ENCODE results near the gene B4GALT3. TPM values are rescaled to one million over a fixed set of nuclear protein-coding genes. Genes with fewer than 3 reads are reported as not detected.

Gene B4GALT3
- total and polyA plus RNA-seq, 9 of the 15 experiments (the other 6 are each of a cell fraction or from before 2014, with no cell fraction given): 31.2 to 103 (median 46.1) TPM

DNA sequence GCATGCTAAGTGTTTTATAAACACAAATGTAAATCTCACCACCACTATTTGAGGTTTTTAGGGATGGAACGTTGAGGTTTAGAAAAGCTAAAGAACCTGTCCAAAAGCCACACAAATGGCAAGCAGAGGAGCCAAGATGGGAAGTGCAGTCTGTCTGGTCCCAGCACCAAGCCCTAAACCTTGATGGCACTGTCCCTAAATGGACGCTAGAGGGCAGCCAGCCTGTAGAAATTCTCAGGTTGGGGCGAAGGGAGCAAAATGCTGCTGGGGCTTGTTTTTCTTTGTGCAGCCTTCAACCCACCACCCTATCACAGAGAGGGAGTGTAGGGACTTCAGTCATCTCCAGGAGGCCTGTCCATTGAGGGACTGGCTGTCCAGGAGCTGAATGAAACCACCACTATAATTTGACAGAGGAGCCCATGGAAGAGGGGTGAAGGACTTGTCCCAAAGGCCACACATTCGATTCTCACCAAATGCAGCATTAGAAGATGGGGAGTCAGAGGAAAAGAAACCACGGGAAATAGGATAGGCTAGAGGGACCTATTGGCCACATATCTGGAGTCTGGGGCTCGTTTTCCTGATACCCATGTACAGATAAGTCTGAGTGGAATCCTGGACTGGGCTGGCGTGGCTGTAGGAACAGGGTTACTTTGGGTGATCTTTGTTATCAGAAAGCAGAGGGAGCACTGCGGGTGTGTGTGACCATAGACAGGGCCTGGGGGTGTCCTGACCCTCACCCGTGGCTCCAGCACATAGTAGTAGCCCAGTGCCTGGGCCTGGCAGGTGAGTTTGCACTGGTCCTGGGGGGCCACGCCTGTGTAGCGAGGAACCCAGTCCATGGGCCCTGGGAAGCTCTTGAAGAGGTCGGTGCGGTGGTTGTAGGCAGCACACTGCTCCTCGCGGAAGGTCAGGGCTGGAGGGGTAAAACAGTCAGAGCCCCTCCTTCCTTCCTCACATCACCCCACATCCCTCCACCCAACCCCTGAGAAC, 15.5 kb upstream of the B4GALT3 start (continued):
- no peak for TF ChIP-seq RBM34 (IDR thresholded peaks at IDR 0.05; ENCODE audit: borderline replicate concordance, insufficient read depth, low read length)
- TF ChIP-seq NR1H2 (CRISPR knock-in tag; IDR thresholded peaks at IDR 0.05): no peak
- TF ChIP-seq, protein P1, sequence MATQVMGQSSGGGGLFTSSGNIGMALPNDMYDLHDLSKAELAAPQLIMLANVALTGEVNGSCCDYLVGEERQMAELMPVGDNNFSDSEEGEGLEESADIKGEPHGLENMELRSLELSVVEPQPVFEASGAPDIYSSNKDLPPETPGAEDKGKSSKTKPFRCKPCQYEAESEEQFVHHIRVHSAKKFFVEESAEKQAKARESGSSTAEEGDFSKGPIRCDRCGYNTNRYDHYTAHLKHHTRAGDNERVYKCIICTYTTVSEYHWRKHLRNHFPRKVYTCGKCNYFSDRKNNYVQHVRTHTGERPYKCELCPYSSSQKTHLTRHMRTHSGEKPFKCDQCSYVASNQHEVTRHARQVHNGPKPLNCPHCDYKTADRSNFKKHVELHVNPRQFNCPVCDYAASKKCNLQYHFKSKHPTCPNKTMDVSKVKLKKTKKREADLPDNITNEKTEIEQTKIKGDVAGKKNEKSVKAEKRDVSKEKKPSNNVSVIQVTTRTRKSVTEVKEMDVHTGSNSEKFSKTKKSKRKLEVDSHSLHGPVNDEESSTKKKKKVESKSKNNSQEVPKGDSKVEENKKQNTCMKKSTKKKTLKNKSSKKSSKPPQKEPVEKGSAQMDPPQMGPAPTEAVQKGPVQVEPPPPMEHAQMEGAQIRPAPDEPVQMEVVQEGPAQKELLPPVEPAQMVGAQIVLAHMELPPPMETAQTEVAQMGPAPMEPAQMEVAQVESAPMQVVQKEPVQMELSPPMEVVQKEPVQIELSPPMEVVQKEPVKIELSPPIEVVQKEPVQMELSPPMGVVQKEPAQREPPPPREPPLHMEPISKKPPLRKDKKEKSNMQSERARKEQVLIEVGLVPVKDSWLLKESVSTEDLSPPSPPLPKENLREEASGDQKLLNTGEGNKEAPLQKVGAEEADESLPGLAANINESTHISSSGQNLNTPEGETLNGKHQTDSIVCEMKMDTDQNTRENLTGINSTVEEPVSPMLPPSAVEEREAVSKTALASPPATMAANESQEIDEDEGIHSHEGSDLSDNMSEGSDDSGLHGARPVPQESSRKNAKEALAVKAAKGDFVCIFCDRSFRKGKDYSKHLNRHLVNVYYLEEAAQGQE (IDR thresholded peaks at IDR 0.05; ENCODE audit: borderline replicate concordance): peak; percentile 69; the same call in 1 of the 2 replicates
- TF ChIP-seq, protein P1 (CRISPR knock-in tag; IDR thresholded peaks at IDR 0.05; ENCODE audit: low read depth): no peak
- TF ChIP-seq RCOR1 (IDR thresholded peaks at IDR 0.05; ENCODE audit: borderline replicate concordance in 1 of 2, low read depth in 2 of 2, low read length in 2 of 2): peak in 1 of 2 experiments; percentile 42; a peak in 1 of 4 replicates
- 0 out of 2 replicates have a peak, but pooled peaks have one; percentile 46 for TF ChIP-seq LCOR (CRISPR knock-in tag; IDR thresholded peaks at IDR 0.05)
- no peak for TF ChIP-seq MECOM (CRISPR knock-in tag; IDR thresholded peaks at IDR 0.05)
- 0 out of 2 replicates have a peak, but pooled peaks have one; percentile 30 for TF ChIP-seq KLF16 (IDR thresholded peaks at IDR 0.05)
- peak in 1 of 2 experiments; percentile 28; a peak in 1 of 4 replicates for TF ChIP-seq FOXK2 (conservative IDR thresholded peaks at IDR 0.05 in 1 of 2, IDR thresholded peaks at IDR 0.05 in 1 of 2; ENCODE audit: low read depth in 2 of 2)
- TF ChIP-seq, protein P2, sequence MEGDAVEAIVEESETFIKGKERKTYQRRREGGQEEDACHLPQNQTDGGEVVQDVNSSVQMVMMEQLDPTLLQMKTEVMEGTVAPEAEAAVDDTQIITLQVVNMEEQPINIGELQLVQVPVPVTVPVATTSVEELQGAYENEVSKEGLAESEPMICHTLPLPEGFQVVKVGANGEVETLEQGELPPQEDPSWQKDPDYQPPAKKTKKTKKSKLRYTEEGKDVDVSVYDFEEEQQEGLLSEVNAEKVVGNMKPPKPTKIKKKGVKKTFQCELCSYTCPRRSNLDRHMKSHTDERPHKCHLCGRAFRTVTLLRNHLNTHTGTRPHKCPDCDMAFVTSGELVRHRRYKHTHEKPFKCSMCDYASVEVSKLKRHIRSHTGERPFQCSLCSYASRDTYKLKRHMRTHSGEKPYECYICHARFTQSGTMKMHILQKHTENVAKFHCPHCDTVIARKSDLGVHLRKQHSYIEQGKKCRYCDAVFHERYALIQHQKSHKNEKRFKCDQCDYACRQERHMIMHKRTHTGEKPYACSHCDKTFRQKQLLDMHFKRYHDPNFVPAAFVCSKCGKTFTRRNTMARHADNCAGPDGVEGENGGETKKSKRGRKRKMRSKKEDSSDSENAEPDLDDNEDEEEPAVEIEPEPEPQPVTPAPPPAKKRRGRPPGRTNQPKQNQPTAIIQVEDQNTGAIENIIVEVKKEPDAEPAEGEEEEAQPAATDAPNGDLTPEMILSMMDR (IDR thresholded peaks at IDR 0.05 in 2 of 3, conservative IDR thresholded peaks at IDR 0.05 in 1 of 3; ENCODE audit: insufficient read depth in 2 of 3, low read depth in 1 of 3, low read length in 3 of 3): peak; percentile 93 to 97 (median 95)
- TF ChIP-seq ZNF263 (CRISPR knock-in tag; IDR thresholded peaks at IDR 0.05; ENCODE audit: borderline replicate concordance): peak; percentile 51; the same call in 1 of the 2 replicates
- TF ChIP-seq SOX6 (IDR thresholded peaks at IDR 0.05): peak; percentile 38
- peak in 1 of 3 experiments; percentile 44 for TF ChIP-seq YY1 (IDR thresholded peaks at IDR 0.05; ENCODE audit: borderline replicate concordance in 1 of 3, control insufficient read depth in 1 of 3, extremely low read depth in 1 of 3, insufficient read depth in 3 of 3, insufficient read length in 1 of 3, insufficient replicate concordance in 2 of 3, low read depth in 1 of 3, low read length in 2 of 3)
- peak in 1 of 2 experiments; percentile 78; a peak in 2 of 4 replicates for TF ChIP-seq MAZ (CRISPR knock-in tag; conservative IDR thresholded peaks at IDR 0.05 in 1 of 2, IDR thresholded peaks at IDR 0.05 in 1 of 2)
- 0 out of 2 replicates have a peak, but pooled peaks have one; percentile 30 for TF ChIP-seq ZC3H11A (IDR thresholded peaks at IDR 0.05; ENCODE audit: low read depth, low read length)

Data from K562 (cell line).